GM12875 (cell line): ENCODE measurements around the gene ZNF763.
A peak's percentile ranks its signal among the peaks of the same experiment; 100 is the strongest.

Experiments
- H3K4me3 ChIP-seq: one replicate; pipeline ENCODE4 v1.5.1; 2011; ENCODE audit warnings: low read depth, low read length, control low read depth
- CTCF ChIP-seq: IDR thresholded peaks from 2 replicates; pipeline ENCODE4 v1.5.1; 2011; ENCODE audit warnings: low read depth, mild to moderate bottlenecking, control low read depth, inconsistent platforms, low read length, moderate library complexity, borderline replicate concordance; ENCODE audit not compliant: insufficient read depth

The ZNF763 gene

GRCh38 chr19:11963566-11964355 is 1.1 kb upstream of the ZNF763 start:
- H3K4me3 ChIP-seq: no peak overlapping the region
- TF ChIP-seq CTCF: peak; percentile 84

- H3K4me3 ChIP-seq: peak overlapping the region; percentile 85
- peak; percentile 25; the same call in 1 of the 2 replicates for TF ChIP-seq CTCF
These were observed 363 bp upstream of the ZNF763 start for GRCh38 chr19:11964496-11964857.

GRCh38 chr19:11970174-11970573 is 5.3 kb downstream of the ZNF763 start:
- TF ChIP-seq CTCF: no peak

GRCh38 chr19:11971041-11971440 is 6.2 kb downstream of the ZNF763 start:
- no peak for TF ChIP-seq CTCF
- H3K4me3 ChIP-seq: no peak overlapping the region

More at GRCh38 chr19:11970174-11970573, 5.3 kb downstream of the ZNF763 start:
- no peak overlapping the region for H3K4me3 ChIP-seq

- H3K4me3 ChIP-seq: no peak overlapping the region
These were observed 8.4 kb downstream of the ZNF763 start for GRCh38 chr19:11973019-11973810.

GRCh38 chr19:11978492-11979100 is 13.8 kb downstream of the ZNF763 start:
- no peak for TF ChIP-seq CTCF
- H3K4me3 ChIP-seq: no peak overlapping the region

More at GRCh38 chr19:11973019-11973810, 8.4 kb downstream of the ZNF763 start:
- no peak for TF ChIP-seq CTCF
